Cardiac fibroblast (primary cell): ENCODE results near the gene COQ4.

ENCODE experiments used
- DNase-seq, 2 donors: peaks; one replicate each; pipeline versions ENCODE4 v3.0.0 to v3.0.0-alpha.2; 2010; ENCODE audit warnings: low read depth in 2 of 2
- H3K4me3 ChIP-seq, 2 donors: replicated peaks in 1 of 2; 1 replicate in 1 of 2; 2 replicates in 1 of 2; pipeline ENCODE4 v1.5.1; 2011; ENCODE audit warnings: low read depth in 2 of 2, low read length in 2 of 2, mild to moderate bottlenecking in 2 of 2, moderate library complexity in 1 of 2
- TF ChIP-seq, protein P1 (sequence below): IDR thresholded peaks from one replicate; pipeline ENCODE4 v1.5.1; 2011; ENCODE audit warnings: low read depth, mild to moderate bottlenecking, low read length, inconsistent platforms

COQ4 gene

DNA sequence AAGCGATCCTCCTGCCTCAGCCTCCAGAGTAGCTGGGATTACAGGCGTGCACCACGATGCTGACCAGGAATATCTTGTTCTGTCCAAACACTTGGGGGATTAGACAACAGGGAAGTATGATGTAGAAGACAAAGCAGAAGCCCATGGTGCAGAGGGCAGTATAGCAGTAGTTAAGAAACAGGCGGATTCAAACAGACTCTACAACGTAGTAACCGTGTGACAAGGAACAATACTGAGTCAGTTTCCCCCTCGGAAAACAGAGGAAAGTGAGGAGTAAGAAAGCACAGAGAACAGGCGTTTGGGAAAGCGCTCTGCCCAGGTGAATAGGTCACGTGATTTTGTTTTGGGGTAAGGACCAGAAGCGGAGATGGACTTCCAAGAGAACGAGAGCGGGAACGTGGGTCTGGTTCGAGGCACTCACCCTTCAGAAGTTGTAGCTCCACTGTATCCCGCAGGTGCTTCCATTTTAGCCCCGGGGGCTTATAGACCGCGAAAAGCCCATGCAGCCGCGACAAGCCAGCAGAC, 698 bp upstream of the COQ4 start:
- TF ChIP-seq, protein P1, sequence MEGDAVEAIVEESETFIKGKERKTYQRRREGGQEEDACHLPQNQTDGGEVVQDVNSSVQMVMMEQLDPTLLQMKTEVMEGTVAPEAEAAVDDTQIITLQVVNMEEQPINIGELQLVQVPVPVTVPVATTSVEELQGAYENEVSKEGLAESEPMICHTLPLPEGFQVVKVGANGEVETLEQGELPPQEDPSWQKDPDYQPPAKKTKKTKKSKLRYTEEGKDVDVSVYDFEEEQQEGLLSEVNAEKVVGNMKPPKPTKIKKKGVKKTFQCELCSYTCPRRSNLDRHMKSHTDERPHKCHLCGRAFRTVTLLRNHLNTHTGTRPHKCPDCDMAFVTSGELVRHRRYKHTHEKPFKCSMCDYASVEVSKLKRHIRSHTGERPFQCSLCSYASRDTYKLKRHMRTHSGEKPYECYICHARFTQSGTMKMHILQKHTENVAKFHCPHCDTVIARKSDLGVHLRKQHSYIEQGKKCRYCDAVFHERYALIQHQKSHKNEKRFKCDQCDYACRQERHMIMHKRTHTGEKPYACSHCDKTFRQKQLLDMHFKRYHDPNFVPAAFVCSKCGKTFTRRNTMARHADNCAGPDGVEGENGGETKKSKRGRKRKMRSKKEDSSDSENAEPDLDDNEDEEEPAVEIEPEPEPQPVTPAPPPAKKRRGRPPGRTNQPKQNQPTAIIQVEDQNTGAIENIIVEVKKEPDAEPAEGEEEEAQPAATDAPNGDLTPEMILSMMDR, result no peak
- H3K4me3 ChIP-seq, result peak overlapping the region; percentile 91
- no peak for DNase-seq

DNA sequence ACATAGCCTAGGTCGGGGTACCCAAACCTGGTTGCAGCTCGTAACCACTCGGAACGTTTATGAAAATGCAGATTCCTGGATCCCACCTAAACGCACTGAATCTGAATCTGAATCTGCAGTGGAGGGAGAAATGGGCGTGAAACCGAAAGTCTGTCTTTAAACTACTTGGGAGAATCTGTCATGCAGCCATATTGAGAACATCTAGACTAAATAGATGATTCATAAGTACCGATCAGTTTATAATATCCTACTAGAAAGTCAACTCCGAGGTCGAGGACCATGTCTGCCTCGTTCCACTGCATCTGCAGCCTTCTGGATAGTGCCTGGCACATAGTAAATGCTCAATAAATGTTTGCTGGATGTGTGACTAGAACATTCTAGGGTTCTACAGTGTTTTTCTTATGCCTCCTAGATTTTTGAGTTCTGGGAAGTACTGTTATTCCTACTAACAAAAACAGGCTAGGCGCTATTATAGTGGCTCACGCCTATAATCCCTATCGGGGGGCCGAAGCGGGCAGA, 632 bp downstream of the COQ4 start:
- TF ChIP-seq, protein P1, result no peak
- H3K4me3 ChIP-seq, result peak overlapping the region; percentile 91
- peak in 1 of 2 donors; percentile 34 for DNase-seq

DNA sequence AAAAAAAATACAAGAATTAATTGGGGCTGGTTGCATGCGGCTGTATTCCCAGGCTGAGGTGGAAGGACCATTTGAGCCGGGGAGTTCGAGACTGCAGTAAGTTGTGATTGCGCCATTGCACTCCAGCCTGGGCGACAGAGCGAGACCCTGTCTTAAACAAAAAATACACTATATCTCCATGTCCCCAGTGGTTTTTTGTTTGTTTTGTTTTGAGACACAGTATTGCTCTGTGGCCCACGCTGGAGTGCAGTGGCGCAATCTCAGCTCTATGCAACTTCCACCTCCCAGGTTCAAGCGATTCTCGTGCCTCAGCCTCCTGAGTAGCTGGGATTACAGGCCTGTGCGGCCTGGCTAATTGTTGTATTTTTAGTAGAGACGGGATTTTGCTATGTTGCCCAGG, 1.2 kb downstream of the COQ4 start:
- no peak for DNase-seq
- H3K4me3 ChIP-seq, result peak overlapping the region; percentile 91
- TF ChIP-seq, protein P1, result no peak

DNA sequence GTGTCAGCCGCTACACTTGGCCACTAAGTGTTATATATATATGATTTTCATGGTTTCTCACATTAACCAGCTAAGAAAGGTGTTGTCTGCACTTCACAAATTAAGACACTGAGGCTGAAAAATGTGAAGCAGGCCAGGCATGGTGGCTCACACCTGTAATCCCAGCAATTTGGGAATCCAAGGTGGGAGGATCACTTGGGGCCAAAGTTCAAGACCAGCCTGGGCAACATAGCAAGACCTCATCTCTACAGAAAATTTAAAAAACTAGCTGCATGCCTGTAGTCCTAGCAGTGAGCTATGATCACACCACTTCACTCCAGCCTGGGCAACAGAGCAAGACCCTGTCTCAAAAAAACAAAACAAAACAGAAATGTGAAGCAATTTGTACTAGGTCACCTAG, 1.8 kb downstream of the COQ4 start:
- H3K4me3 ChIP-seq, result no peak overlapping the region
- no peak for DNase-seq
- TF ChIP-seq, protein P1, result no peak

DNA sequence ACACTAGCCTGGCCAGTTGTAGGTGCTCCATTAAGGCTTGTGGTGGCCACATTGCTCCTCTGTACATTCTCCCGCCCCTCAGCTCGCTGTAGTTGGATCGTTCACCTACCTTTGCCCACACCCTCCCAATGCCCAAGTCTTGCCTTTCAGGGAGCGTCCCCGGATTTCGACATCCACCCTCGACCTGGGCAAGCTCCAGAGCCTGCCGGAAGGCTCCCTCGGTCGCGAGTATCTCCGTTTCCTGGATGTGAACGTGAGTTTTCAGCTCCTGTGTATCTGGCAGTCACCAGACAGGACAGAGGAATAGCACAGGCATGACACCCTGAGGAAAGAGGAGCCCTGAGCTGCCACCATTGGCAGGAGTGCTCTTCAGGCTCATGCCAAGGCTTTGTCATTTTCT, 3.0 kb downstream of the COQ4 start:
- TF ChIP-seq, protein P1, result no peak
- no peak overlapping the region for H3K4me3 ChIP-seq
- DNase-seq, result no peak

DNA sequence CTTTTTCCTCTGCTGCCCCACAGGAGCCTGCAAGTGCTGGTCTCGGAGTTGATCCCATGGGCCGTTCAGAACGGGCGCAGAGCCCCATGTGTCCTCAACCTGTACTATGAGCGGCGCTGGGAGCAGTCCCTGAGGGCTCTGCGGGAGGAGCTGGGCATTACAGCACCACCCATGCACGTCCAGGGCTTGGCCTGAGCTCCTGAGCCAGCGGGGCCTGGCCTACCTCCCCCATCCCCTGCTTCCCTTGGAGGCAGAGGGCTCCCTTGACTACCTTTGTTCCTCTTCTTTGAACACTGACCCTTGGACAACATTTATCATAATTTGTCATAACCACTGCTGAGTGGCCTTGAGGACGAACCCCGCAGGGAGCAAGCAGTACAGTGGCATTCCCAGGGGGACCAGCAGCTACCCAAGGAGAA, 10.8 kb downstream of the COQ4 start:
- TF ChIP-seq, protein P1, result no peak
- H3K4me3 ChIP-seq, result no peak overlapping the region
- no peak for DNase-seq

DNA sequence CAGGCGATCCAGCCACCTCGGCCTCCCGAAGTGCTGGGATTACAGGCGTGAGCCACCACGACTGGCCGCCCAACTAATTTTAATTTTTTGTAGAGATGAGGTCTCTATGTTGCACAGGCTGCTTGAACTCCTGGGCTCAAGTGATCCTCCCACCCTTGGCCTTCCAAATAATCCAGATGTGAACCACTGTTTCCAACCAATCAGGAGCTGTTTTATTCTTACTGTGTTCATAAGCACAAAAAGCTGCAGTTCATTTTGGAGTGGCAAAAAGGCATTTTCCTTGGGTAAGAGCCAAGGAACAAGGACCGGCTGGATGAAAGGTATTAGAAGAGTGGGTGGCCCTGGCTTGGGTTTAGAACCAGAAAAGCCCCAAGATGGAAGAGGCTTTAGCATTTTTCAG, 12.5 kb downstream of the COQ4 start:
- DNase-seq, result no peak
- TF ChIP-seq, protein P1, result no peak

More for the DNA sequence above, 12.5 kb downstream of the COQ4 start:
- no peak overlapping the region for H3K4me3 ChIP-seq
